ENCODE measurements around the gene S100A4.

S100A4 gene

GRCh38 chr1:153503766-153504165 lies 41.8 kb downstream of the S100A4 start:
- DNase-seq = no peak

- no peak for DNase-seq
These were observed 46.9 kb downstream of the S100A4 start for GRCh38 chr1:153498746-153499145.

GRCh38 chr1:153495536-153495935 lies 50.1 kb downstream of the S100A4 start:
- DNase-seq = no peak

- peak; percentile 83 for DNase-seq
These were observed 50.5 kb downstream of the S100A4 start for GRCh38 chr1:153494976-153495535.
